SK-N-SH treated with all-trans-retinoic acid at 6 μM for 48 hours (cell line): ENCODE data around the gene SUCLA2.

Experiments
- ATAC-seq: fragments of 200-7000 bp; cut with Tn5 transposase; 3 replicates; pipeline ENCODE4 v1.9.1; 2020; ENCODE audit warnings: mild to moderate bottlenecking, moderate library complexity
- ARNTL ChIP-seq: fragments of 450-650 bp; formaldehyde crosslinking; IDR thresholded peaks from 2 replicates; pipeline ENCODE4 v1.5.0; 2020; ENCODE audit warnings: low read depth, mild to moderate bottlenecking, moderate library complexity, borderline replicate concordance
- BACH2 ChIP-seq: fragments of 250-450 bp; sonication (Bioruptor Pico); IDR thresholded peaks from 2 replicates; pipeline ENCODE4 v1.9.0; 2021; ENCODE audit warnings: mild to moderate bottlenecking, borderline replicate concordance
- CSDC2 ChIP-seq: fragments of 250-450 bp; sonication (Bioruptor Pico); IDR thresholded peaks from 2 replicates; pipeline ENCODE4 v1.5.0; 2020; ENCODE audit warnings: mild to moderate bottlenecking, moderate library complexity
- CSRNP3 ChIP-seq: fragments of 250-450 bp; sonication (Bioruptor Pico); IDR thresholded peaks from 2 replicates; pipeline ENCODE4 v1.5.1; 2021; ENCODE audit warnings: mild to moderate bottlenecking, moderate library complexity
- ESRRG ChIP-seq: fragments of 250-450 bp; sonication (Bioruptor Pico); IDR thresholded peaks from 2 replicates; pipeline ENCODE4 v1.6.1; 2021; ENCODE audit warnings: mild to moderate bottlenecking
- GLIS3 ChIP-seq: fragments of 250-450 bp; sonication (Bioruptor Pico); IDR thresholded peaks from 2 replicates; pipeline ENCODE4 v1.5.0; 2020; ENCODE audit warnings: mild to moderate bottlenecking, moderate library complexity
- ISL1 ChIP-seq: fragments of 250-450 bp; sonication (Bioruptor Pico); IDR thresholded peaks from 2 replicates; pipeline ENCODE4 v2.1.2; 2022; ENCODE audit warnings: mild to moderate bottlenecking, moderate library complexity
- OSR1 ChIP-seq: fragments of 250-450 bp; sonication (Bioruptor Pico); IDR thresholded peaks from 2 replicates; pipeline ENCODE4 v1.8.0; 2022; ENCODE audit warnings: moderate library complexity, mild to moderate bottlenecking, inconsistent platforms
- POU6F1 ChIP-seq: fragments of 250-450 bp; sonication (Bioruptor Pico); IDR thresholded peaks from 2 replicates; pipeline ENCODE4 v1.8.0; 2021; ENCODE audit warnings: low read depth, mild to moderate bottlenecking, moderate library complexity, borderline replicate concordance
- PPARA ChIP-seq: fragments of 250-450 bp; sonication (Bioruptor Pico); IDR thresholded peaks from 2 replicates; pipeline ENCODE4 v1.5.0; 2020; ENCODE audit warnings: mild to moderate bottlenecking, borderline replicate concordance
- RARB ChIP-seq: fragments of 250-450 bp; sonication (Bioruptor Pico); IDR thresholded peaks from 2 replicates; pipeline ENCODE4 v1.8.0; 2021; ENCODE audit warnings: mild to moderate bottlenecking, moderate library complexity
- SNAI2 ChIP-seq: fragments of 250-450 bp; sonication (Bioruptor Pico); IDR thresholded peaks from 2 replicates; pipeline ENCODE4 v1.5.0; 2020; ENCODE audit warnings: mild to moderate bottlenecking, moderate library complexity
- TCF4 ChIP-seq: fragments of 250-450 bp; sonication (Bioruptor Pico); IDR thresholded peaks from 2 replicates; pipeline ENCODE4 v1.8.0; 2021; ENCODE audit warnings: mild to moderate bottlenecking, moderate library complexity, borderline replicate concordance
- TOX ChIP-seq: fragments of 250-450 bp; sonication (Bioruptor Pico); IDR thresholded peaks from 2 replicates; pipeline ENCODE4 v1.8.0; 2021; ENCODE audit warnings: mild to moderate bottlenecking, moderate library complexity, borderline replicate concordance
- ZC3H10 ChIP-seq: fragments of 250-450 bp; sonication (Bioruptor Pico); IDR thresholded peaks from 2 replicates; pipeline ENCODE4 v1.5.1; 2021; ENCODE audit warnings: mild to moderate bottlenecking, moderate library complexity
- ZFP3 ChIP-seq: fragments of 250-450 bp; sonication (Bioruptor Pico); IDR thresholded peaks from 2 replicates; pipeline ENCODE4 v1.5.0; 2020; ENCODE audit warnings: mild to moderate bottlenecking, moderate library complexity
- ZFP30 ChIP-seq: fragments of 450-650 bp; formaldehyde crosslinking; IDR thresholded peaks from 2 replicates; pipeline ENCODE4 v1.5.0; 2022; ENCODE audit warnings: mild to moderate bottlenecking, moderate library complexity
- ZNF70 ChIP-seq: fragments of 450-650 bp; formaldehyde crosslinking; IDR thresholded peaks from 2 replicates; pipeline ENCODE4 v1.5.0; 2020; ENCODE audit warnings: mild to moderate bottlenecking, moderate library complexity
- ZNF8 ChIP-seq: fragments of 450-650 bp; formaldehyde crosslinking; IDR thresholded peaks from 2 replicates; pipeline ENCODE4 v1.5.0; 2020; ENCODE audit warnings: mild to moderate bottlenecking, moderate library complexity
- TF ChIP-seq, protein P1 (sequence below): fragments of 250-450 bp; sonication (Bioruptor Pico); IDR thresholded peaks from 2 replicates; pipeline ENCODE4 v1.5.0; 2020; ENCODE audit warnings: mild to moderate bottlenecking, moderate library complexity
- TF ChIP-seq, protein P2 (sequence below): fragments of 250-450 bp; sonication (Bioruptor Pico); IDR thresholded peaks from 2 replicates; pipeline ENCODE4 v1.5.1; 2020; ENCODE audit warnings: low read depth, mild to moderate bottlenecking, moderate library complexity

The SUCLA2 gene

DNA sequence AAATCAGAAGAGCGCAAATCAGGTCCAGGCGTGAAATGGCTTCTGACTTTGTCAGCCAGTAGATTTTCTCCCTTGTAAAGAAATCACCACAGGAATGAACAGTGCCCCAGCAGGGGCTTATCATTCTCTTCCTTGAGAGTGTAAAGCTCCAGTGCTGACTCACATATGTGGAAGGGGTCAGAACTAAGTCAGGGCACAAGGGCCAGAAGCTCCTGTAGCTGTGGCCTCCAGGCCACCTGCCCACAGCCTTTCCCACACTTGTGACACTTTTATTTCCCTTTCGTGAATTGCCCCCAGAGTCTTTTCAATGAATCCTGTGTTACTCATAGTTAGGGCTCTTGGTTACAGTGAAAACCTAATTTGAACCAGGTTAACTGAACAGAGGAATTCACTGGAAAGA is 99.6 kb downstream of the SUCLA2 start:
- no peak for ATAC-seq
- TF ChIP-seq OSR1 (CRISPR knock-in tag) (no peak), ZNF8 (CRISPR knock-in tag) (no peak), CSDC2 (no peak), ZC3H10 (CRISPR knock-in tag) (no peak), BACH2 (CRISPR knock-in tag) (no peak), SNAI2 (no peak), POU6F1 (CRISPR knock-in tag) (no peak), TCF4 (CRISPR knock-in tag) (no peak), ARNTL (CRISPR knock-in tag) (no peak), ESRRG (CRISPR knock-in tag) (no peak), GLIS3 (CRISPR knock-in tag) (no peak), ZNF70 (CRISPR knock-in tag) (no peak), ZFP30 (CRISPR knock-in tag) (no peak), ISL1 (CRISPR knock-in tag) (no peak)
- TF ChIP-seq, protein P1, sequence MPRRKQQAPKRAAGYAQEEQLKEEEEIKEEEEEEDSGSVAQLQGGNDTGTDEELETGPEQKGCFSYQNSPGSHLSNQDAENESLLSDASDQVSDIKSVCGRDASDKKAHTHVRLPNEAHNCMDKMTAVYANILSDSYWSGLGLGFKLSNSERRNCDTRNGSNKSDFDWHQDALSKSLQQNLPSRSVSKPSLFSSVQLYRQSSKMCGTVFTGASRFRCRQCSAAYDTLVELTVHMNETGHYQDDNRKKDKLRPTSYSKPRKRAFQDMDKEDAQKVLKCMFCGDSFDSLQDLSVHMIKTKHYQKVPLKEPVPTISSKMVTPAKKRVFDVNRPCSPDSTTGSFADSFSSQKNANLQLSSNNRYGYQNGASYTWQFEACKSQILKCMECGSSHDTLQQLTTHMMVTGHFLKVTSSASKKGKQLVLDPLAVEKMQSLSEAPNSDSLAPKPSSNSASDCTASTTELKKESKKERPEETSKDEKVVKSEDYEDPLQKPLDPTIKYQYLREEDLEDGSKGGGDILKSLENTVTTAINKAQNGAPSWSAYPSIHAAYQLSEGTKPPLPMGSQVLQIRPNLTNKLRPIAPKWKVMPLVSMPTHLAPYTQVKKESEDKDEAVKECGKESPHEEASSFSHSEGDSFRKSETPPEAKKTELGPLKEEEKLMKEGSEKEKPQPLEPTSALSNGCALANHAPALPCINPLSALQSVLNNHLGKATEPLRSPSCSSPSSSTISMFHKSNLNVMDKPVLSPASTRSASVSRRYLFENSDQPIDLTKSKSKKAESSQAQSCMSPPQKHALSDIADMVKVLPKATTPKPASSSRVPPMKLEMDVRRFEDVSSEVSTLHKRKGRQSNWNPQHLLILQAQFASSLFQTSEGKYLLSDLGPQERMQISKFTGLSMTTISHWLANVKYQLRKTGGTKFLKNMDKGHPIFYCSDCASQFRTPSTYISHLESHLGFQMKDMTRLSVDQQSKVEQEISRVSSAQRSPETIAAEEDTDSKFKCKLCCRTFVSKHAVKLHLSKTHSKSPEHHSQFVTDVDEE (CRISPR knock-in tag), result no peak
- TF ChIP-seq, protein P2, sequence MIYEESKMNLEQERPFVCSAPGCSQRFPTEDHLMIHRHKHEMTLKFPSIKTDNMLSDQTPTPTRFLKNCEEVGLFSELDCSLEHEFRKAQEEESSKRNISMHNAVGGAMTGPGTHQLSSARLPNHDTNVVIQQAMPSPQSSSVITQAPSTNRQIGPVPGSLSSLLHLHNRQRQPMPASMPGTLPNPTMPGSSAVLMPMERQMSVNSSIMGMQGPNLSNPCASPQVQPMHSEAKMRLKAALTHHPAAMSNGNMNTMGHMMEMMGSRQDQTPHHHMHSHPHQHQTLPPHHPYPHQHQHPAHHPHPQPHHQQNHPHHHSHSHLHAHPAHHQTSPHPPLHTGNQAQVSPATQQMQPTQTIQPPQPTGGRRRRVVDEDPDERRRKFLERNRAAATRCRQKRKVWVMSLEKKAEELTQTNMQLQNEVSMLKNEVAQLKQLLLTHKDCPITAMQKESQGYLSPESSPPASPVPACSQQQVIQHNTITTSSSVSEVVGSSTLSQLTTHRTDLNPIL, result no peak

DNA sequence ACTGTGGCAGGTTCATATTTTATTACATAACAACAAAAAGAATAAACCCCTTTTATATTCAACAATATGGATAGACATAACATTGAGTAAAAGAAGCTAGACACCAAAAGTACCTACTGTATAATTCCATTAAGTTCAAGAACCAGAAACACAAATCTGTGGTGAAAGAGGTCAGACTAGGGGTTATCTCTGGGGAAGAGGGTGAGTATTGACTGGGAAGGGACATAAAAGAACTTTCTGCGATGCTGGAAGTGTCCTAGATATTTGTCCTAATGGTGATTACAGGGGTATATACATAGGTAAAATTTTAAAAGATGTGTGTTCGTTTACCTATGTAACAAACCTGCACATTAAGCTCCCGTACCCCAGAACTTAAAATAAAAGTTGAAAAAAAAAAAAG is 103.0 kb downstream of the SUCLA2 start:
- TF ChIP-seq ESRRG (CRISPR knock-in tag), result no peak
- ATAC-seq, result no peak

DNA sequence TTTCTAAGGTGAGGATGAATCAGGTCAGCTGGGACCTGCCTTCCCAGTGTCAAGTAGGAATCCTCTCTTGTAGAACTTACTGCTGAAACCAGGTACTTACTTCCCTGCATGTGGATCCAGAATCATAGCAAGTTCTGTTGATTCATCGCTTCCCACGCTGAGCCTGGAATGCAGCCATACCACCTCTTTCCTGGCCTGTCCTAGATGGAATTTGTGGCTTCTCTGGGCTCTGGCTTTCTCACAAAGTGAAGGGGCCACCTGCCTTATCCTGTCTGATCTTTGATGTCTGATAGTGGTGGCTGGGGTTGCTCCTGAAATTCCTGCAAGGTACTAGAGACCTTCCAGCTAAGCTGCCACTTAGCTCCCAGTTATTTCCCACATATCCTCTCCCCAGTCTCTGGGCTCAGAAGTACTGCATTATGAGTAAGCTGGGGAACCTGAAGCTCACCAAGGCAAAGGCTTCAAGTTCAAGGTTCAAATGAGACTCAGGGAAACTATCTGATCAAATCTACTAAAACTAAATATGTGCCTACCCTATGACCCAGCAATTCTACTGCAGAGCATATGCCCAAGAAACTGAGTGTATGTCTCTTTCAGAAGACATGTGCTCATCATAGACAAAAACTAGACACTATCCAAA is 103.5 kb downstream of the SUCLA2 start:
- peak; percentile 59 for ATAC-seq
- TF ChIP-seq ZFP3 (CRISPR knock-in tag) (no peak), CSRNP3 (CRISPR knock-in tag) (no peak), ZFP30 (CRISPR knock-in tag) (no peak), CSDC2 (no peak), ARNTL (CRISPR knock-in tag) (no peak), OSR1 (CRISPR knock-in tag) (no peak), PPARA (CRISPR knock-in tag) (no peak), ZC3H10 (CRISPR knock-in tag) (no peak), TOX (CRISPR knock-in tag) (no peak)

GRCh38 chr13:47896546-47896945 is 104.5 kb downstream of the SUCLA2 start:
- no peak for TF ChIP-seq OSR1 (CRISPR knock-in tag)
- no peak for TF ChIP-seq BACH2 (CRISPR knock-in tag)
- TF ChIP-seq, protein P2, result no peak
- TF ChIP-seq, protein P1 (CRISPR knock-in tag), result no peak
- TF ChIP-seq RARB (CRISPR knock-in tag), result no peak
- no peak for TF ChIP-seq TCF4 (CRISPR knock-in tag)
- no peak for TF ChIP-seq ZC3H10 (CRISPR knock-in tag)
- no peak for TF ChIP-seq TOX (CRISPR knock-in tag)
- TF ChIP-seq ZNF8 (CRISPR knock-in tag), result no peak
- no peak for TF ChIP-seq ISL1 (CRISPR knock-in tag)
- TF ChIP-seq SNAI2, result no peak
- no peak for TF ChIP-seq ZFP3 (CRISPR knock-in tag)
- ATAC-seq, result no peak
